Activated CD4-positive, alpha-beta T cell treated with anti-CD3 and anti-CD28 coated beads, Interleukin-10, Interleukin-2, amounts not matched to agents 100 ng/mL and 50 ng/mL, durations not matched to agents 16 hours and 8 hours (primary cell): Measurements from ENCODE around the gene MEIS2.

ENCODE experiments used
- DNase-seq: peaks from one replicate; pipeline ENCODE4 v3.0.0-alpha.2; 2020

MEIS2 gene

DNA sequence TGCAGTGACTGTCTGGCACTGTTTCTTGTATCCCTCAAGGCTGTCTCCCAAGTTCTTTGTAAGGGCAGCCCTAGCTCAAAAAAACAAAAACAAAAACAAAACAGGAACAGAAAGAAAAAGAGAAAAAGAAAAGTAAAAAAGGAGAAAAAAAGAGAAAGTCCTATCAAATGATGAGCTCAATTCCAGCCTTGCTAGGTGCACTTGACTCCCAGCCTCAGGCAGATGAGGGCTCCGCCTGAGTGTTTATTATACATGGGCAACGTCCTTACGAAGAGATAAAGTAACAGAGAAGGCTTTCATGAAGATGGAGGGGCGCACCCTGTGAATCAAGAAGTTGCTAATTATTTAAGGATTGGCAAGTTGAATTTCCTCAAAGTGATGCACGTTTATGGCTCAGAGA lies 175.3 kb downstream of the MEIS2 start:
- DNase-seq: no peak

DNA sequence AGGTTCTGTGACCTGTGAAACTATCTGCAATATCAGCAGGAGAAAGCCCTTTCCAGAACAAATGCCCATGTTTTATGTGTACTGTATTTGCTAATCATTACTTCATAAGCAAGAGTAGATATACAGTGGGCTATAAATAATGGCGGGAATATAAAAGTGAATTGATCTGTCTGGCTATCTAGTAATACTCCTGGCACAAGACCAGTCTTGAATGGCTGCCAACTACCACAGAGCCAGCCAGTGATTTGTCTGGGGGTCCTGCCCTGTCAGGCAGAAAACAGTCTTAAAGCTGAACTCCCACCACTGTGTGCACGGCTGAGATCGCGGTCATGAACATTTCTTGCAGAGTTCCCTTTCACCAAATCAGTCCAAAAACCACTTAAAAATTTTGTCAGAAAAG lies 176.3 kb downstream of the MEIS2 start:
- DNase-seq: no peak

DNA sequence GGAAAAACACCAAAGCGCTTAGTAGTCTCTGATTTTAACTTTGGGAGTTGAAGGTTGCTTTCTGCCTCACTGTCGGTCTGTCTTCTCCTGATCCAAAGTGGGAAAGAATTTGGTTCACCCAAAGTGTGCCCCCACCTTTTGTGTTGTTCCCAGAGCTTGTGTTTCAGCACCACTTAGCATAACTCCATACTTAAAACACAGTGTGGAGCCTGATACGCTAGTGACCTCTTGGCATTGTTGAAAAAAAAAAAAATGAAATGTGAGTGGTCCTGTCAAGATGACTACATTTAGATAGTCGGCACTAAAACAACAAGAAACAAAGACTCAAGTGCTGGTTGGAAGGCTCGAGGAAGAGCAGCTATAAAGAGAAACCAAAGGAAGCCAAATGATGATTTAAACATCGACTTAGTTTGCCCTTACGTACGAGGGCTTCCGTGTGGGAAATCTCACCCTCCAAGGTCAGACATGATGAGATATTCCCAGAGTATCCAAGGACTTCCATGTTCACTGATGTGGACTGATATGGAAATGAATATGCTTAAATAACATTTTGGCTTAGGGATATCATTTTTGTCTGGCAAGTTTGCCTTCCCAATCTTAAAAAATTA lies 178.8 kb downstream of the MEIS2 start:
- no peak for DNase-seq

DNA sequence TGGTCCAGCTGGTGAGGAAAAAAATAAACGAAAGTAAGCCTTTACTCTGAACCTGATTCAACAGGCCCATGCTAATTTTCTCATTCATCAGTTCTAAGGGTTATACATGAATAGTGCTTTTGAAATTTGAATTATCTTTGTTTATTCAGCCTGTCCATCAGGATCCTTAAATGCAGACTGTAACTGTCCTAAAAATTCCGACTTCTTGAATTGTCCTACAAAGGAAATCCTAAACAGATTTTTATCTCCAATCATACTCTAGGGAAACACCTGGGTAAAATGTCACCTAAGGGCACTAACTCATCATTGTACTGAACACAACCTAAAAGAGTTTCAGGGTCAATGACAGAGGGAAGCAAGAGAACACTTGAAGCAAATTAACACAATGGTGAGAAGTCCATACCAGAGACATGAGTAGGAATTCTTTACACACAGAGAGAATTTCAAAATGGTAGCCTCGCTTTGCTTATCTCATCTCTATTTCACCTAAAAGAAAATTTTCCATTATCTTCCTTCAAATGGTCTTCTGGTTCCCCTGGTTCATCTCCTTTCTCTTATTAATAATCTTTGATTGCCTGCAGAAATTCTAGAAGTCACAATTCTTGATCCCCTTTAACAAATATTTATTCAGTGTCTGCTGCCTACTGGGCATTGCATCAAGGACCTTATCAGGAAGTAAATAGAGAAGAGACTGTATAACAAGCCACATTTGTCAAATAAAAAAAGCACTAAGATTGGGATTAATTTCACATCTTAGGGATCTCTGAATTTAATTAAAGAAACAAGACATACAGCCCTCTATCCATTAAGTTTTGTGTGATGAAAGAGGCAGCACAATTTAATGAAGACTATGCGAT lies 182.7 kb downstream of the MEIS2 start:
- no peak for DNase-seq

DNA sequence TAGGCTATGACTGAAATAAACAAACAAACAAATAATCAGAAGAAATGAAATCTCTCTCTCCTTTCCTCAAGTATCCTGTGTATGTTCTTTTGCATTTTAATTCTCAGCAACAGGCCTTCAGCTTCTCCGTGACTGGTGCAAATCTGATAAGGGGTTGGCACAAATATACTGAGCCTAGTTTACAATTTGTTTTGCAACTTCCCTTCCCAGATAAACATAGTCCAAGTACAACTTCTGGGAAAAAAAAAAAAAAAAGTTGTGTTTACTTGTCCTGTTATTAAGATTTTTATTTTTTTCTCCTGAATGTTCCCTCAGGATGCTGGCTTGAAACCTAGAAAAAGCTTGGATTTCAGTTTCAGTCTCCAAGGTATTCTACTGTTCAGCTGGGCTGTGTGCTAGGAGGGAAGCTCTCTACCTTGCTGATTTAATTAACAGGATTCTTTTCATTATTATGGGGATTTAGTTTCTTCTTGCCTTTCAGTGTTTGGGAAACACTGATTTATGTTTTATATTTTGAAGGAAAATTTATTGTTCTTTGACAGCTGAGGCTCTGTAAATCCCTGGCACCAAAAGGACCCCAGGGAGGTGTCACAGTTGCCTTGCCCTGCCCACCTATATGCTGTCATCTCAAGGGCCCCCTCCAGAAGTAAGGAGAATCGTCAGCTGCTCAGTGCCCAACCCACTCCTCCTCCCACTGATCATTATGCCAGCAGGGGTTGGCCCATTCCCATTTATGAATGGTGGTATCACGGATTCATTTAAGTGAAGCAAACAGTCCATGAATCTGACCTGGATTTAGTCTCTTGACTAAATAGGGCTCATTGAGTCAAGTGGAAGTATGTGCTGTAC lies 185.2 kb downstream of the MEIS2 start:
- no peak for DNase-seq

DNA sequence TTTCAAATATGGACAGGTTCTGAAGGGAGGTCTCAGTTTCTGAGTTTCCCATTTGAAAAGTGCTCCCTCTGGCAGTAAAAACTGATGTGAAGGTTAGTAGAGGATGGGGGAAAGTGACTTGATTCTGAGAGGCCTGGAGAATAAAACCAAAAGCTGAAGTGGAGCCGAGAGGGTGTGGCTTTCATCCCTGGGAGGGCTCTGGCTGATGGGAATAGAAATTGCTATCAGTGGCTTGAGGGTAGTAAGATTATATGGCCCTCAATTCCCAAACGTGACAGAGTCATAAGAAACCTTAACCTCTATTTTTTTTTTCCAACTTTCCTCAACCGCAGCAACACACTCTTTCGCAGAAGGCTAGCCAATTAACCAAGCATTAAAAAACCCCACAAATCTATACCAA lies 185.9 kb downstream of the MEIS2 start:
- DNase-seq: no peak

DNA sequence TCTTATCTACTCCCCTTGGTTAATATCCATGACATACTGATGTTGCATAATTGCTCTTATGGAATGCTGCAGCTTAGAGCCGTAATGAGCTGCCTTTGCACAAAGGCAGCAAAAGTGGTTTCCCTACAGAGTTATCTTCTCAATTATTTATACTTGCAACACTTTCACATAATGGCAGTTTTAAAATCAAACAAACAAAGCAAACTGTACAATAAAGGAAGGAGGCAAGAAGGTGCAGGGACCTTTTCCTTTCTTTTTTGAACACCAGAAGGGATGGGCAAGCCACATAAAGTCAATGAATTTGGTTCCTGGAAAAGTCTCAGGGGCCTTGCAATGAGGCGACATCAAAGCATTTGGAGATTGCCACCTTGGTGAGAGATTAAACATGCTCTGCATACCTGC lies 188.0 kb downstream of the MEIS2 start:
- no peak for DNase-seq

DNA sequence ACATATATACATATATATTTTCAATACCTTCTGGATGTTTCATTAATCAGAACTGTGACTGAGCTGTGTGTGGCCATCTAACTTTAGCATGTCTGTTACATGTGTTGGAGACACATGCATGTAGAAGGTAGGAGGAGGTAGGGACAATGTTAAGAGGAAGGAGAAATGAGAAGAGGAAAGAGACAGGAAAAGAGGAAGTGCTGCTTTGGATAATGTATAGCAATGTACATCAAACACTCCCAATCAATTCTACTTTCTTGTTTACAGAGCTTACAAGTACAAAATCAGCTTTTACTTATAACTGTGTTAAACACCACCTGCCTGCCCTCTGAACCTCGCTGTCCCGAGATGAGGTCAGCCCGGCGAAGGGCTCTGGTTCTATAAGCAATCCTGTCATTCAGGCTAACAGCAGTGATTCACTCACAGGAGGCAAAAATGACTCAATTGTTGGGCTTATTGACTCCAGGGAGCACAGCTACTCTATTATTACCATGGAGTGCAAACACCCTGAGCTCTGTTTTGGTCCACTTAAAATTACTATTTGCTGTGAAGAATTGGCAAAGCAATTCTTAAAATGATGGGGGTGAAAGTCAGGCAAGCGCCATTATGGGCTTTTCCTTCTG lies 188.9 kb downstream of the MEIS2 start:
- DNase-seq: no peak

DNA sequence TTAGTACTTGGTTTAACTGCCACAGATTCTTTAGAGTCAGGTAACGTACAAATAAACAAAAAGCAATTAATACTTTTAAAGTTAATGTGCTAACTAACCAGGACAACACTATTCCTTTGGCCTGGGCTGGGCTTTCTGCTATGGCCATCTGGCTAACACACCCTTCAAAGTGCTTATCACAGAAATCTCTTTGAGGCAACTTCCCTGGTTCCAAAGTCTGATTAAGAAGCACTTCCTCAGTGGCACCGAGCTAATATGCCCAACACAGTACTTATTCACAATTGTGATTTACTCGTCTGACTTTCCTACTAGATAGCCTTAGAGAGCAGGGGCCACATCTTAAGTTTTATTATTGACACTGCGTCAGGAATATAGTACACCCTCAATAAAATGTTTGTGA lies 191.4 kb downstream of the MEIS2 start:
- no peak for DNase-seq

DNA sequence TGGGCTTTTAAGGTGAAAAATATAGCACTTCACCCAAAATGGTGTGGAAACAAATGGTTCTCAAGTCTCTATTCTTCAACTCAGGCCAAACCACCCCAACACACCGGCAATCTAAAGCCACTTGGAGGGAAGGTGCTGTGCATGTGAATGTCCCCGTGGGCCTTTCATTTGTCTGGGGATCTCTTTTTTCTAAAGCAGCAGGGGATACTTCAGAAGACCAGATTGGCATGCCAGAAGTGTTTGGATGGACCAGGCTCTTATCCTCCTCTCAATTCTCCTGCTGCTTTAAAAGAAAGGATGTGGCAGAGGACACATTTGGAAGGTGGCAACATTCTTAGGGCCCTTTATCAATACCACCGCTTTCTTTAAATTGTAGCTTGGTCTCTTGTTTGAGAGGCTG lies 193.1 kb downstream of the MEIS2 start:
- no peak for DNase-seq

DNA sequence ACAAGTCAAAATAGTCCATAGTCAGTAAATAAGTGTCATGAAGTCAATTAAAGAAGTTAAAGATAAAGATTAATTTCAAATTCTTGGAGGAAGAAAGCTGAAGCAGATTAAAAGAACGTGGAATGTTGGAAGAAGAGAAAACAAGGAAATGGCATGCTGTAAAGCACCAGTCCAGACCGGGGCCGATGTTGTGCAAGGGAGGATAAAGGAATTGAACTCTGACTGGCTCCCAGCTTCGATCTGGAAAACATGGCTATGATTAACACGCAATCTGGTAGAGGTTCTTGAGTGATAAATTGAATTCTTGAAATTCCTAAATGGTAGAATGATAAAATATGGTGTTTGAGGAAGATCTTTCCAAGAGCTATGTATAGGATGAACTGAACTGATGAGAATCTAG lies 194.4 kb downstream of the MEIS2 start:
- no peak for DNase-seq

DNA sequence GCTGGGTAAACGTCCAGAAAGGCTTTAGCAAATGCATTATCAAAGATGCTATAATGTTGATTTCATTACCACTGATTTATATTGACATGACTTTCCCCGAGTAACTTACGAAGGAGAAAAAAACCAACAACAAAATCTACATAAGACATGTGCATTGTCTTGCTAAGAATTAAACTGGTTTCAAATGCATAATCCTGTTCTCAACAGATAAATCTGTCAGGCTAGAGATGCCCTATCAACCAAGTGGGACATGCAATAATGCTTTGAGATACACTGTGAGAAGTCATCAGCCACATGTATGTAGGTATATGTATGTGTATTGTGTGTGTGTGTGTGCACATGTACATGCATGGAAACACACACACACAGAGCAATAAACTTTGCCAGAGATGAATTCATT lies 195.6 kb downstream of the MEIS2 start:
- no peak for DNase-seq

DNA sequence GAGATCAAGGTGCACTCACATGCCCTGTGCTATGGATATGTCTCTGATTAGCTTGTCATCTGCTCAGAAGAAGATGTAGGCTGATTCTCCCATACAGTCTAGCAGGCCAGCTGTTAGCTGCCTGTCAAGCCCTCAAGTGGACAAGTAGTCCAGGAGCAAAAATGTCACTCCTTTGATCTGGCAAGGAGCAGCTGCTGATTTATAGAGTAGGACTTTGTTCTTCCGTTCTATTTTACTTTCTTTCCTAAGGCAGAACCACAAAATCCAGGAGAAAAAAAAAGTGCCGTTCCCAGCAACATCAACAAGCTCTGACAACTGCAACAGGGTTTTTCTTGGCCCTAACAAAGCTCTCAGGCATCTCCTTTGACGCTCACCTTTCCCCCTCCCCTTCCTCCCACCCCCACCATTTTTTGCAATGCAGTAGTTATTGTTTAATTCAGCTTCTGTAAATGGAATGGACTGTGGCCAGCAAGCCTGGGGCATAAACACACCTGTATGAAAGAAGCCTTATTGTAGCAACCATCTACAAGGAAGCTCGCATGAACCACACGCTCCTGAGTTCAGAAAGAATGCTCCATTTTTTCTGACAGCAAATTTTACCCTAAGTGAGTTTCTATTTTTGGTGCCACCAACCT lies 196.3 kb downstream of the MEIS2 start:
- no peak for DNase-seq

DNA sequence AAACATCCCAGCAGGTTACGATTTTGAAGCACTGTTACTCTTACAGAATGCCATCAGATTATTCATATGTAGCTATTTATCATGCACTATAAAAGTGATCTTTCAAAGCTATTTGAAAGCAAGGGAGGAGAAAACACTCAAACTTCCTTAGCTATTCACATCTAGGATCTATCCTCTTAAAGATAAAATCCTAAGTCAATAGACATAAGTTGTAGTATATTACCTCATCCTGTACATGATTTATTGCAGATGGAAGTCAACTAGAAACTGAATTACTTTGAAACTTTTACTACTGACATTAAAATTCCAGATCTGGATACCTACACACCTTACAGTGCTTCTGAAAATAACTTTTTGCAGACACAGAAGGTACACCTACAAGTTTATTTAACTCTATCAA lies 197.2 kb downstream of the MEIS2 start:
- DNase-seq: no peak

DNA sequence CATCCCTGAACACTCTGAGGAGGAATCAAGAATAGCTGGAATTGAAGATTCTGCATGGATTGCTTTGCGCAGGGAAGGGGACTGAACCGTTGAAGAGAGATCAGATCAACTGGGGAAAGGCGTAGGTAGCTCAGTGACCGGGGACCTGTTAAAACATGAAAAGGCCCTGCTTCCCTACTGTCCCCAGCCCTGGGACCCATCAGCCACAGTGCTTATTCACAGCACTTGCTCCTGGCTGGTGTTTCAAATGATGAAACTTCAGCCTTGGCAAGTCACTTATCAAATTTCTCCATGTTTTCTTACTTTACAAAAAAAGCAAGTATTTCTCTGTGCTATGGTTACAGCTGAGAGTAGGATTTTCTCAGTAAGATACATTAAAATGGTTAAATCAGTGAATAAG lies 199.3 kb downstream of the MEIS2 start:
- DNase-seq: no peak

DNA sequence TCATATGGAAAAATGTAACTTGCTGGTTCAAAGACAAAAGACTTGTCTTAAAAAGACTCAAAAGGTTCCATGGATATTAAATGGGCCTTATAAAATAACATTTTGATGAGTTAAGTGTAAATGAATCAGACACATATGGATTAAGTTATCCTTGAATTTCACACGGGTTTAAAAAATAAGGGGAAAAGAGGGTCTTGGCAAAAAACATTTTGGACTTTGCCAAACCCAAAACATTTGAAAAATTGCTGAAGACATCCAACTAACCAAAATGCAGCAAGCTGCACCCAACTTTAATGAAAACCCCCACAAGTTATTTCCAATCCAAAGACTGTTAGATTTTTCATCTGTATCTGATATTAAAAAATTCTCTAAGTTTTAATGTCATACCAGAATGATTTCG lies 200.7 kb downstream of the MEIS2 start:
- DNase-seq: no peak

DNA sequence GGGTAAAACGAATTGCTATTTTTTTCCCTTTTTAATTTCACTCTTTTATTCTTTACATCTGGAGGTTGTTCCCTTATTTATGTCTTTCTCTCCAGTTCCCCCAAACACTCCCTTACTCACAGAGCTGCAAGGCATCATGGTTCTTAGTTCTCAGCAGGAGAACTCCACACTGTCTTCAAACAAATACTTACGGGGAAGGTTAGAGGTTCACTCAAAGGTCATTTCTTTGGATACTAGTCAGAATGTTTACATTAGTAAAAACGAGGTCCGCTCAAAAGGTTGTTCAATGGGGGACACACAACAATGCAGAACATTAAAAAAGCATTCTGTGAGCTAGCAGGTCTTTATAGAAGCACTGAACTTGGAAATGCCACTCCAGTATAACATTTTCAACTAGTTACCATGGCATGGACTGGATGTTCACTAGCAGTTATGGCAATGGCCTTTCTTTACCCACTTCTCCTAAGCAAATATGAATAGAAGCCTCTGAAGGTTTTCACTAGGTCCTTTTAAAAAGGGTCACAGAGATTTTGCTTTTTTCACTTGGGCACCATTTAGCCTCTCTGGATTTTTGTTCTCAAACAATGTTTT lies 201.7 kb downstream of the MEIS2 start:
- no peak for DNase-seq

DNA sequence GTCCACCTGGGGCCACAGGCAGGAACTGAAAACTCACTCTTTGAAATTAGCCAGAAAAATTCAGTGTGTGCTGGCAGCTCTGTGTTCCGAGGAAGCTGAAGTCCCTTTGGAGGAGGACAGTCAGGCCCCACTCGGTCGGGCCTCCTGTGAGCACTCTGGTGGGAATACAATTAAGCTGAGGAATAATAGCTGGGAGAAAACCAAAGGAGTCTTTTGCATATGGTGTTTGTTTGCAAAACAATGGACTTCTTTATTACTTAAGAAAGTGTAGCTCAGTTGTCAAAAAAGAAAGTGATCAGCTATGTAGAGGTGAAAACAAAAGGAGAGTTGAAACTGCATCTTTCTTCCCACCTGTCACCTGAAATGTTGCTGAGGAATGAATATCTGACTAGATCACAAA lies 202.5 kb downstream of the MEIS2 start:
- no peak for DNase-seq

DNA sequence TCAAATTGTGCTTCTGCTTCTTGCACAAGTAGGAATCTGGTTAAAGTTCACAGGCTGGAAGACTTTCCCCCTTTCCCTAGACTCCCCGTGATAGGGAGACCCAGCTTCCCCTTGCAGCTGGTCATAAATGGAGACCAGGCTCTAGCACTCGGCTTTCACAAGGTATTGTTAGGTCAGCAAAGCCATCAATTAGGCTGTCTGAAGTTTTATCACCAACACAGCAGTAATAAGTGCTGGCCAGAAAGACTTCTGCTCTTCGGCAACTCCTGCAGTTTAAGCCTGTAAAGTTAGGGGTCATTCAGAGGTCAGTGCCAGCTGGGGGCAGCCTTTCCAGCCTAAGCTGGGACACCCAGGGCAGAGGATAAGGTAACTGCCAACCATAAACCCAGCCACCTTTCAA lies 203.4 kb downstream of the MEIS2 start:
- no peak for DNase-seq

DNA sequence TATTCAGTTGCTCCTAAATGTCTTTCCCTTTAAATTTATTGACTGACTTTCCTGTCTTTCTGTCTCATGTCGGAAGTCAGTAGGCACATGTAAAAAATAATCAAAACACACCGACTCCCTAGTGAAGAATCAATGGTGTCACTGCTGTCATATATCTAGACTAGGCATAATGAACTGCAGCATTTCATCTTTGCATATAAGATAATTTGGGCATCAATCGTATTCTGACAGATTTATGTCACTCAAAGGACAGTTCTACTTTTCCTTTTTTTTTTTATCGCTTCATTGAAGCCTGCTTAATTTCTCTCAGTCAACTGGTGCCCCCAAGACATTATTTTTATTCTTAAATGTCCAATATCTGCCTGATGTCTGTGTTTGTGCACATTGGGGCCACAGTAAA lies 206.3 kb downstream of the MEIS2 start:
- no peak for DNase-seq

DNA sequence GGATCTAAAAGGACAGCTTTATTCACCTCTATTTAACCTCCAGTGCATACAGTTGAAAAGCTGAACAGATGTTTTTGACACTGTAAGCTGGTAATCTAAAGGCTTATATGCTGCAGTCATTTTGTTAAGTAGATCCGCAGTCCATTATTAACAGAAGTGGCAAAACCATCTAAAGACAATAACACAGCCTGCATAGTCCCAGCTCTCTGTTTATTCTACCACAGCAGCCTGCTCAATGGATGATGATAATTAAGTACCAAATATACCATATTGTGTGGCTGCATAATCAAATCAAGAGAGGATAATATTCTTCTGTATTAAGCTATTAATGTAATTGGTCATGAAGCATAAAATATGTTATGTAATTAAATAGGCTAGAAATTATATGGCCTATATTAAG lies 207.1 kb downstream of the MEIS2 start:
- no peak for DNase-seq
